ENCODE data around the gene PPP2R2C.

PPP2R2C gene

GRCh38 chr4:6313216-6313615 is 159.2 kb downstream of the PPP2R2C start:
- DNase-seq (ENCODE audit: low read depth in 4 of 4, low spot score in 1 of 4) = no peak

- no peak for DNase-seq (ENCODE audit: low read depth in 4 of 4, low spot score in 1 of 4)
Measured at GRCh38 chr4:6309777-6310176, 162.6 kb downstream of the PPP2R2C start.

- DNase-seq (ENCODE audit: low read depth in 4 of 4, low spot score in 1 of 4) = no peak
Measured at GRCh38 chr4:6308899-6309643, 163.3 kb downstream of the PPP2R2C start.

- DNase-seq (ENCODE audit: low read depth in 4 of 4, low spot score in 1 of 4) = no peak
Measured at GRCh38 chr4:6307891-6308290, 164.5 kb downstream of the PPP2R2C start.

- DNase-seq (ENCODE audit: low read depth in 4 of 4, low spot score in 1 of 4) = no peak
Measured at GRCh38 chr4:6307230-6307629, 165.2 kb downstream of the PPP2R2C start.

GRCh38 chr4:6306299-6306698 is 166.1 kb downstream of the PPP2R2C start:
- no peak for DNase-seq (ENCODE audit: low read depth in 4 of 4, low spot score in 1 of 4)

GRCh38 chr4:6303943-6304342 is 168.5 kb downstream of the PPP2R2C start:
- DNase-seq (ENCODE audit: low read depth in 4 of 4, low spot score in 1 of 4) = no peak

GRCh38 chr4:6302869-6303268 is 169.5 kb downstream of the PPP2R2C start:
- DNase-seq (ENCODE audit: low read depth in 4 of 4, low spot score in 1 of 4) = no peak

- DNase-seq (ENCODE audit: low read depth in 4 of 4, low spot score in 1 of 4) = no peak
Measured at GRCh38 chr4:6301732-6302442, 170.5 kb downstream of the PPP2R2C start.

GRCh38 chr4:6301051-6301731 is 171.2 kb downstream of the PPP2R2C start:
- DNase-seq (ENCODE audit: low read depth in 4 of 4, low spot score in 1 of 4) = no peak

GRCh38 chr4:6300359-6300758 is 172.1 kb downstream of the PPP2R2C start:
- DNase-seq (ENCODE audit: low read depth in 4 of 4, low spot score in 1 of 4) = no peak

- no peak for DNase-seq (ENCODE audit: low read depth in 4 of 4, low spot score in 1 of 4)
Measured at GRCh38 chr4:6299875-6300274, 172.5 kb downstream of the PPP2R2C start.

- no peak for DNase-seq (ENCODE audit: low read depth in 4 of 4, low spot score in 1 of 4)
Measured at GRCh38 chr4:6298852-6299251, 173.6 kb downstream of the PPP2R2C start.

GRCh38 chr4:6298035-6298434 is 174.4 kb downstream of the PPP2R2C start:
- DNase-seq (ENCODE audit: low read depth in 4 of 4, low spot score in 1 of 4) = no peak

GRCh38 chr4:6297266-6297815 is 175.1 kb downstream of the PPP2R2C start:
- no peak for DNase-seq (ENCODE audit: low read depth in 4 of 4, low spot score in 1 of 4)

GRCh38 chr4:6296026-6296425 is 176.4 kb downstream of the PPP2R2C start:
- no peak for DNase-seq (ENCODE audit: low read depth in 4 of 4, low spot score in 1 of 4)

- DNase-seq (ENCODE audit: low read depth in 4 of 4, low spot score in 1 of 4) = no peak
Measured at GRCh38 chr4:6295495-6295894, 176.9 kb downstream of the PPP2R2C start.

- no peak for DNase-seq (ENCODE audit: low read depth in 4 of 4, low spot score in 1 of 4)
Measured at GRCh38 chr4:6294705-6295421, 177.6 kb downstream of the PPP2R2C start.

GRCh38 chr4:6293661-6294060 is 178.8 kb downstream of the PPP2R2C start:
- DNase-seq (ENCODE audit: low read depth in 4 of 4, low spot score in 1 of 4) = no peak

GRCh38 chr4:6293097-6293445 is 179.3 kb downstream of the PPP2R2C start:
- no peak for DNase-seq (ENCODE audit: low read depth in 4 of 4, low spot score in 1 of 4)

- no peak for DNase-seq (ENCODE audit: low read depth in 4 of 4, low spot score in 1 of 4)
Measured at GRCh38 chr4:6292376-6293096, 179.9 kb downstream of the PPP2R2C start.
